HepG2 (cell line): ENCODE results near the gene MICALL2. TPM values are rescaled to one million over a fixed set of nuclear protein-coding genes. Genes with fewer than 3 reads are reported as not detected.

ENCODE experiments used
- ATF7 ChIP-seq, 2 experiments: fragments of 450-650 bp in 1 of 2; sonication (generic) in 1 of 2; formaldehyde crosslinking in 1 of 2; IDR thresholded peaks; 2 replicates each; pipeline versions ENCODE4 v1.4.0 to v1.6.1; 2016 to 2020; ENCODE audit warnings: antibody characterized with exemption in 1 of 2, mild to moderate bottlenecking in 1 of 2, missing genetic modification reagents in 1 of 2
- ELF3 ChIP-seq: IDR thresholded peaks from 2 replicates; pipeline ENCODE4 v1.6.1; 2016; ENCODE audit warnings: missing genetic modification reagents, missing compliant biosample characterization
- EZH2 ChIP-seq: conservative IDR thresholded peaks from 2 replicates; pipeline ENCODE4 v1.6.1; 2012; ENCODE audit warnings: mild to moderate bottlenecking, low read depth, low read length, moderate library complexity
- MYPOP ChIP-seq: sonication (generic); formaldehyde crosslinking; IDR thresholded peaks from 2 replicates; pipeline ENCODE4 v1.8.1; 2023; ENCODE audit warnings: mild to moderate bottlenecking, moderate library complexity, missing genetic modification reagents
- RBFOX2 ChIP-seq: fragments of 200-400 bp; formaldehyde crosslinking; IDR thresholded peaks from 2 replicates; pipeline ENCODE4 v1.6.1; 2017; ENCODE audit warnings: low read depth, mild to moderate bottlenecking, low read length
- SKIL ChIP-seq: sonication (generic); formaldehyde crosslinking; IDR thresholded peaks from 2 replicates; pipeline ENCODE4 v1.8.0; 2022; ENCODE audit warnings: missing genetic modification reagents, mild to moderate bottlenecking, moderate library complexity, borderline replicate concordance
- SOX13 ChIP-seq, 3 experiments: fragments of 450-650 bp in 1 of 3; sonication (generic) in 1 of 3; formaldehyde crosslinking in 1 of 3; IDR thresholded peaks in 2 of 3; conservative IDR thresholded peaks in 1 of 3; 2 replicates each; pipeline versions ENCODE4 v1.5.0 to v1.6.1; 2016 to 2020; ENCODE audit warnings: antibody characterized with exemption in 1 of 3, mild to moderate bottlenecking in 1 of 3, missing compliant biosample characterization in 1 of 3, missing genetic modification reagents in 1 of 3, moderate library complexity in 1 of 3
- TGIF2 ChIP-seq: IDR thresholded peaks from 2 replicates; pipeline ENCODE4 v1.6.1; 2016; ENCODE audit warnings: control low read depth, missing compliant biosample characterization
- ZMYM2 ChIP-seq: sonication (generic); formaldehyde crosslinking; IDR thresholded peaks from 2 replicates; pipeline ENCODE4 v1.8.0; 2022; ENCODE audit warnings: mild to moderate bottlenecking, missing genetic modification reagents
- ZNF644 ChIP-seq: IDR thresholded peaks from 2 replicates; pipeline ENCODE4 v1.6.1; 2016; ENCODE audit warnings: low read depth
- ZNF83 ChIP-seq: sonication (generic); formaldehyde crosslinking; IDR thresholded peaks from 2 replicates; pipeline ENCODE4 v1.4.0; 2020; ENCODE audit warnings: missing genetic modification reagents, mild to moderate bottlenecking, borderline replicate concordance
- polyA plus RNA-seq, 8 experiments: library from polyadenylated mRNA; depleted of rRNA in 3 of 8; stranded (reverse) in 7 of 8; unstranded in 1 of 8; fragments of >200 nt; fragmentation: Illumina TruSeq in 4 of 8; extraction: Trizol in 4 of 8; gene quantifications; 2 replicates each; pipeline versions ENCODE4 v1.2.1 to v1.2.3, GENCODE V29; 2011 to 2016; ENCODE audit warnings: low read depth in 4 of 8, missing spikeins in 1 of 8, mixed read lengths in 1 of 8; ENCODE audit not compliant: insufficient read depth in 1 of 8
- total RNA-seq, 5 experiments: library from RNA; depleted of rRNA; stranded (reverse); fragments of >200 nt; fragmentation: Illumina TruSeq; extraction: Trizol; gene quantifications; 2 replicates each; pipeline ENCODE4 v1.2.3, GENCODE V29; 2016; ENCODE audit warnings: low read depth in 1 of 5
- TF ChIP-seq, protein P1 (sequence below): IDR thresholded peaks from 2 replicates; pipeline ENCODE4 v1.6.1; 2016; ENCODE audit warnings: missing genetic modification reagents, missing compliant biosample characterization
- TF ChIP-seq, protein P2 (sequence below): sonication (generic); formaldehyde crosslinking; IDR thresholded peaks from 2 replicates; pipeline ENCODE4 v1.5.1; 2020; ENCODE audit warnings: mild to moderate bottlenecking, moderate library complexity, missing genetic modification reagents
- TF ChIP-seq, protein P3 (sequence below): sonication (generic); formaldehyde crosslinking; IDR thresholded peaks from 2 replicates; pipeline ENCODE4 v1.4.0; 2020; ENCODE audit warnings: missing genetic modification reagents, mild to moderate bottlenecking, borderline replicate concordance
- TF ChIP-seq, protein P4 (sequence below): sonication (generic); formaldehyde crosslinking; IDR thresholded peaks from 2 replicates; pipeline ENCODE4 v1.4.0; 2020; ENCODE audit warnings: mild to moderate bottlenecking, missing genetic modification reagents

MICALL2 gene
- total and polyA plus RNA-seq, 2 of the 13 experiments (the other 11 are each of a cell fraction or from before 2014, with no cell fraction given): 5.8 to 12.4 TPM

GRCh38 chr7:1466524-1467271, 7.4 kb upstream of the MICALL2 start (continued):
- TF ChIP-seq SKIL (CRISPR knock-in tag) (no peak), ZMYM2 (no peak), ELF3 (CRISPR knock-in tag) (peak; percentile 52; the same call in 1 of the 2 replicates), SOX13 (IDR thresholded peaks at IDR 0.05) (no peak), SOX13 (CRISPR knock-in tag; conservative IDR thresholded peaks at IDR 0.05 in 1 of 2, IDR thresholded peaks at IDR 0.05 in 1 of 2) (peak in 1 of 2 experiments; percentile 25; a peak in 1 of 4 replicates), MYPOP (no peak), RBFOX2 (peak; percentile 58), ZNF83 (no peak; the same call in 1 of the 2 replicates), TGIF2 (CRISPR knock-in tag) (no peak), ZNF644 (CRISPR knock-in tag) (no peak), EZH2 (no peak), ATF7 (IDR thresholded peaks at IDR 0.05) (no peak), ATF7 (CRISPR knock-in tag; IDR thresholded peaks at IDR 0.05) (no peak)
- TF ChIP-seq, protein P1, sequence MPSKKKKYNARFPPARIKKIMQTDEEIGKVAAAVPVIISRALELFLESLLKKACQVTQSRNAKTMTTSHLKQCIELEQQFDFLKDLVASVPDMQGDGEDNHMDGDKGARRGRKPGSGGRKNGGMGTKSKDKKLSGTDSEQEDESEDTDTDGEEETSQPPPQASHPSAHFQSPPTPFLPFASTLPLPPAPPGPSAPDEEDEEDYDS: peak; percentile 73; the same call in 1 of the 2 replicates
- TF ChIP-seq, protein P2, sequence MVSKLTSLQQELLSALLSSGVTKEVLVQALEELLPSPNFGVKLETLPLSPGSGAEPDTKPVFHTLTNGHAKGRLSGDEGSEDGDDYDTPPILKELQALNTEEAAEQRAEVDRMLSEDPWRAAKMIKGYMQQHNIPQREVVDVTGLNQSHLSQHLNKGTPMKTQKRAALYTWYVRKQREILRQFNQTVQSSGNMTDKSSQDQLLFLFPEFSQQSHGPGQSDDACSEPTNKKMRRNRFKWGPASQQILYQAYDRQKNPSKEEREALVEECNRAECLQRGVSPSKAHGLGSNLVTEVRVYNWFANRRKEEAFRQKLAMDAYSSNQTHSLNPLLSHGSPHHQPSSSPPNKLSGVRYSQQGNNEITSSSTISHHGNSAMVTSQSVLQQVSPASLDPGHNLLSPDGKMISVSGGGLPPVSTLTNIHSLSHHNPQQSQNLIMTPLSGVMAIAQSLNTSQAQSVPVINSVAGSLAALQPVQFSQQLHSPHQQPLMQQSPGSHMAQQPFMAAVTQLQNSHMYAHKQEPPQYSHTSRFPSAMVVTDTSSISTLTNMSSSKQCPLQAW: no peak
- TF ChIP-seq, protein P3, sequence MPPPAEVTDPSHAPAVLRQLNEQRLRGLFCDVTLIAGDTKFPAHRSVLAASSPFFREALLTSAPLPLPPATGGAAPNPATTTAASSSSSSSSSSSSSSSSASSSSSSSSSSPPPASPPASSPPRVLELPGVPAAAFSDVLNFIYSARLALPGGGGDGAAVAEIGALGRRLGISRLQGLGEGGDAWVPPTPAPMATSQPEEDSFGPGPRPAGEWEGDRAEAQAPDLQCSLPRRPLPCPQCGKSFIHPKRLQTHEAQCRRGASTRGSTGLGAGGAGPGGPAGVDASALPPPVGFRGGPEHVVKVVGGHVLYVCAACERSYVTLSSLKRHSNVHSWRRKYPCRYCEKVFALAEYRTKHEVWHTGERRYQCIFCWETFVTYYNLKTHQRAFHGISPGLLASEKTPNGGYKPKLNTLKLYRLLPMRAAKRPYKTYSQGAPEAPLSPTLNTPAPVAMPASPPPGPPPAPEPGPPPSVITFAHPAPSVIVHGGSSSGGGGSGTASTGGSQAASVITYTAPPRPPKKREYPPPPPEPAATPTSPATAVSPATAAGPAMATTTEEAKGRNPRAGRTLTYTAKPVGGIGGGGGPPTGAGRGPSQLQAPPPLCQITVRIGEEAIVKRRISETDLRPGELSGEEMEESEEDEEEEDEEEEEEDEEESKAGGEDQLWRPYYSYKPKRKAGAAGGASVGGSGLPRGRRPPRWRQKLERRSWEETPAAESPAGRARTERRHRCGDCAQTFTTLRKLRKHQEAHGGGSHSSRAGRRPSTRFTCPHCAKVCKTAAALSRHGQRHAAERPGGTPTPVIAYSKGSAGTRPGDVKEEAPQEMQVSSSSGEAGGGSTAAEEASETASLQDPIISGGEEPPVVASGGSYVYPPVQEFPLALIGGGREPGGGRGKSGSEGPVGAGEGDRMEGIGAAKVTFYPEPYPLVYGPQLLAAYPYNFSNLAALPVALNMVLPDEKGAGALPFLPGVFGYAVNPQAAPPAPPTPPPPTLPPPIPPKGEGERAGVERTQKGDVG (CRISPR knock-in tag): no peak
- TF ChIP-seq, protein P4, sequence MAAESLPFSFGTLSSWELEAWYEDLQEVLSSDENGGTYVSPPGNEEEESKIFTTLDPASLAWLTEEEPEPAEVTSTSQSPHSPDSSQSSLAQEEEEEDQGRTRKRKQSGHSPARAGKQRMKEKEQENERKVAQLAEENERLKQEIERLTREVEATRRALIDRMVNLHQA: no peak
